Measurements from ENCODE around the gene BBOX1. TPM values are rescaled to one million over a fixed set of nuclear protein-coding genes. Genes with fewer than 3 reads are reported as not detected.
"Not testable (repeated sequence)": the region's sequence is repeated elsewhere in the genome, so short reads cannot be mapped to it uniquely, and the experiment has no call there.

Gene BBOX1
- total RNA-seq, 1 donor from 2014 or later, result not detected

GRCh38 chr11:27083782-27084181 lies 43.2 kb downstream of the BBOX1 start:
- intact Hi-C loops (cut with micrococcal nuclease), result no loop called here

DNA sequence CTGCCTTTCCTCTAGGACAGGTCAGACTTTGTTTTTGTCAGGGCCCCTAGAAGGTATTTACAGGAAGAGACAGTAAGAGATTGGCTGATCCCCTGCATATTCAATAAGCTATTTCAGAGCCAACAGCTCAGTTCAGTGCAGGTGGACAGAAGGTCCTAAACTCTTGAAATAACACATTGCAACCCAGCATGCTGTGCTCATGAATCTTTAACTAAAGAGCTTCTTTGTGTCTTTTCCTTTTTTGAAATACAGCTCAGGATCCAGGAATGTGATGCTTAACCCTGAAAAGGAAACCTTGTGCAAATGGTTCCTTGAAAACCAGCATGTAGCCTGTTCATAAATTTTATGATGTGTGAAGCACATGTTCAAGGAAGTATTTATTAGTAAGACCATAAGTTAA lies 43.9 kb downstream of the BBOX1 start:
- intact Hi-C loops (cut with micrococcal nuclease), result no loop called here

DNA sequence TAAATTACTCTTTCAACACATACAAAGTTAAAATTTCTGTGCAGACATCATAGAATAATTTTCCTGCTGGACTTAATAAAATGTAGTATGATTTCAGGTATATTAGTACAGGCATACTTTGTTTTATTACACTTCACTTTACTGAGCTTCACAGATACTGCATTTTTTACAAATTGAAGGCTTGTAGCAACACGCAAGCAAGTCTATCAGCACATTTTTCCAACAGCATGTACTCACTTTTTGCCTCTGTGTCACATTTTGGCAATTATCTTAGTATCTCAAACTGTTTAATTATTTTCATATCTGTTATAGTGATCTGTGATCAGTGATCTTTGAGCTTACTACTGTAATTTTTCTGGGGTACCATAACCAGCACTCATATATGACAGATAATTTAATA lies 44.5 kb downstream of the BBOX1 start:
- intact Hi-C loops (cut with micrococcal nuclease), result no loop called here

DNA sequence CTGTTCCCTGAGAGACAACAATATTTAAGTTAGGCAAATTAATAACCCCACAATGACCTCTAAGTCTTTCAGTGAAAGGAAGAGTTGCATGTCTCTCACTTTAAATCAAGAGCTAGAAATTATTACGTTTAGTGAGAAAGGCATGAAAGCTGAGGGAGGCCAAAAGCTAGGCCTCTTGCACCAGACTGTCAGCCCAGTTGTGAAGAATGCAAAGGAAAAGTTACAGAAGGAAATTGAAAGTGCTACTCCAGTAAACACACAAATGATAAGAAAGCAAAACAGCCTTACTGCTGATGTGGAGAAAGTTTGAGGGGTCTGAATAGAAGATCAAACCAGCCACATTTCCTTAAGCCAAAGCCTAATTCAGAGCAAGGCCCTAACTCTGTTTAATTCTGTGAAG lies 45.0 kb downstream of the BBOX1 start:
- intact Hi-C loops (cut with micrococcal nuclease), result no loop called here

GRCh38 chr11:27087432-27087831 lies 46.8 kb downstream of the BBOX1 start:
- intact Hi-C loops (cut with micrococcal nuclease), result no loop called here

DNA sequence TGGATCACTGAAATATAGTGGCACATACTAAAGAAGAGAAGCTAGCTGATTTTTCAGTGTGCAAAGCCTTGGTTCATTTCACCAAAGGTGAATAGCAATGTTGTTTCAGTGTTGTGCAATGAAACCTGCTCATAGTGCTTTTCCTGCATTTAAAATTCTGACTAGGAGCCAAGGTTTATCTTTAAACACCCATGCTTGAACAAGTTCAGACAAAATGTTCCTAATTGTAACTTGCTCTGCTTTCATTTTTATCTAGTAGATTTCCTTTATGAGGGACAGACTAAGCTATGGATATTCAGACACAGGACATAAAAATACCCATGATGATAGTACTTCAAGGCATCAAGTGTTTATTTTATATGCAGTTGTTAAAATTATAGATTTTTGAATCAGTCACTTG lies 47.7 kb downstream of the BBOX1 start:
- intact Hi-C loops (cut with micrococcal nuclease), result no loop called here

DNA sequence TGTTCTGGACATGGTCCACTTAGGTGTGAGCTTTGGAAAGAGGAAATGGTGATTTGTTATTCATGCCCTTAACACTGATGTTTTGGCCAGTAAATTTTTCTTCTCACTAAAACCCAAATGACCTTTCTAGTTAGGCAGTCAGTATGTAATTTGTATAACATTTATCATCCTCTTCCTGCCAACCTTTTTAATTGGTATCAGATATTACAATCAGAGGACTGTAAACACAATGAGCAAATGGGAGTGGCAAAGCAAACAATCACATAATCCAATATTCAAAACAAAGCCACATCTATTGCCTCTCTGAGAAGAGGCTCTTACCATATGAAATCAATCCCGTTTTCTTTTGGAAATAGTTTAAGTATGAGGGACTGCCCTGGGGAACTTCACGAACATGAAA lies 49.1 kb downstream of the BBOX1 start:
- intact Hi-C loops (cut with micrococcal nuclease), result no loop called here

GRCh38 chr11:27090357-27090948 lies 49.8 kb downstream of the BBOX1 start:
- intact Hi-C loops (cut with micrococcal nuclease), result not testable (repeated sequence)

DNA sequence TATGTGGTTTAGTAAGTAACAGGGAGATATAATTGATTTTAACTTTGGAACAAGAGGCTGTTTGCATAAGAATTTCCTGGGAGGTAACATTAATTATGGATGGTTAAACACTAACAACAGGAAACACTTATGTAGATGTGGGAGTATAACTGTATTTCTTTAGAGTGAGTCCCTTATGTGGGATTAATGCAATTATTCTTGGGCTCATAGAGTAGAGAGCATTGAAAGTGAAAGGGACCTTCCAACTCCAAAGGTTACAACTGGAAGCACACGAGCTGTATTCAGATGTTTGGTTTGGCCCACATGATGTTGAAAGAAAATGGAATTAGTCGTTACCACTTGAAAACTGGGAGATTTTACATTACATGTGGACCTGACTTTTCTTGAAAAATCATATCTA lies 53.5 kb downstream of the BBOX1 start:
- intact Hi-C loops (cut with micrococcal nuclease), result no loop called here

DNA sequence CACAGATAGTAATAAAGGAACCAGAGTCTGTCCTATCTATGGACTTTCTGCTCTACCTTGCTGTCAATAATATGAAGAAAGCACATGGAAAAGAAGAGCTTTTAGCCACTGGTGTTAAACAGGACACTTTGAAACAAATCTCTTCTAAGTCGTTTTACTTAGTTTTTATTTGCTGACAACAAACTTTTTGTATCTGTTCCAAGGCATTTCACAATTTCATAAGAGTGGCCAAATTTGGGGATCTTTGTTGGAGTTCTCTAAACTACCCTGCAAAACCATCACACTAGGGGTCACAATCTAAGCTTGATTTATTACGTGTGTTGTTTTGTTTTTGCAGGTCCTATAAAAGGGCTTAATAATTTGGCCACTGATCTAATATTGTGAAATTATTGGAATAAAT lies 54.4 kb downstream of the BBOX1 start:
- intact Hi-C loops (cut with micrococcal nuclease), result no loop called here

DNA sequence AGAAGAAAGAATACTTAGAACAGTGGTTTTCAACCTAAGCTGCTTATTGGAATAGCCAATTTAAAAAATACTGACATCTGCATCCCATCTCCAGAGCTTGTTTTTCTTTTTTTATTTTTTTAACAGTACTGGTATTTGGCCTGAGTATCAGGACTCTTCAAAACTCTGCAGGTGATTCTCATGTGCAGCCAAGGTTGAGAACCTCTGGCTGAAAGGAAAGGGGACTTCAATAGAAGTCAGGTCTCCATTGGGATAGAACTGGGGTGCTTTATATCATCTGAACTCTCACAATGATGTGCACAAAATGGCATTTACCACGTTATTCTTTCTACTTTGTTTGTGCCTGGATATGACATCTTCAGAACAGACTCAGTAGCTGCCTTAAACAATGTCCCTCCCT lies 55.3 kb downstream of the BBOX1 start:
- intact Hi-C loops (cut with micrococcal nuclease), result no loop called here

DNA sequence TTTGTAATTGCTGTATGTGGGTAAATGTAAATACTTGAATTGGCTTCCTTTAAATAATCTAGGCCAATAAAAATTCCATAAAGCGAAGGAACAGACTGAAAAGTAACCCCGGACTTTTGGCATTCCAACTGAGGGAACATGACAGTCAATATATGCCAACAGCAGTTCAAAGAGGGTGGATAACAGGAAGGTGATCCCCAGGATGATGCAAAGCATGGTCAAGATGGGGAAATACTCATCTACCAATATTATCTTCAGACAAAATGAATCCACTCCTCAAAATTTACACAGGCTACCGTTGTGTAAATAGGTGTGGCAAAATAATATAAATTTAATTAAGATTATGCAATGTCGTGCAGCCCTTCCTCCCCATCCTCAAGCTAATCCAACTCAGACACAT lies 56.9 kb downstream of the BBOX1 start:
- intact Hi-C loops (cut with micrococcal nuclease), result no loop called here

- intact Hi-C loops (cut with micrococcal nuclease), result no loop called here
These were observed 59.9 kb downstream of the BBOX1 start for GRCh38 chr11:27100534-27100933.

DNA sequence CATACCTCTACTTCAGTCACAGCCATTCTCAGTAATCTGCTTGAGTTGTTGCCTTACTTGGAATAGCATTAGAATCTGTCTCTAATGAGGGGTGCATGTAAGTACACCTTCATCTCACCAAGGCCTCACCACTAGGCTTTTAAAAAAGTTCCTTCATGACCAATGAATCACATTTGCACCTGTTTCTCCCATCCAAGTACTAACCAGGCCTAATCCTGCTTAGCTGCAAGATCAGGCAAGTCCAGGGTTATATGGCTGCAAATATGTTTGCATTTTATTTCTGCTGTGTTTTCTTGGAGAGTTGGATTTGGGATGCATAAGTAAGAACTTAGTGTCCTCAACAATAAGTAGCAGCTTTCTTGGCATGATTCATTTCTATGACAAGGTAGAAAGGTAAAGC lies 66.9 kb downstream of the BBOX1 start:
- intact Hi-C loops (cut with micrococcal nuclease), result no loop called here

DNA sequence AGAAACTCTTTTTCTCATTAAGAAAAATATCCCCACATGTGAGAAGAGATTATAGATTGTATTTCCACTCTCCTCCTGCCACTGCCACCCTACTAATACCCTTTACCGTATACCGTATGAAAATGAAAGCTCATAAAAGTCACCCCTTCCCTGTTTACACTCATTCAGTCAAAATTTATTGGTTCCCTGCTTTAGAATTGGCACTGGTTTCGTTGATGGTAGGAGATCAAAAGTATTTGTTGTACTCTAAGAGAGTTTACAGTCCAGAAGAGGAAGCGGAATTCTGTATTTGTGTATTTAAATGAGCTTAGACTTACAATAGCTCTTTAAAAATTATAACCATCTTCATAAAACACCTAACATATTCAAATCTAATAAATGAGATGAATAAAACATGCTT lies 68.2 kb downstream of the BBOX1 start:
- intact Hi-C loops (cut with micrococcal nuclease), result no loop called here

GRCh38 chr11:27111896-27112295 lies 71.3 kb downstream of the BBOX1 start:
- intact Hi-C loops (cut with micrococcal nuclease), result no loop called here

GRCh38 chr11:27112946-27113345 lies 72.3 kb downstream of the BBOX1 start:
- intact Hi-C loops (cut with micrococcal nuclease), result no loop called here

DNA sequence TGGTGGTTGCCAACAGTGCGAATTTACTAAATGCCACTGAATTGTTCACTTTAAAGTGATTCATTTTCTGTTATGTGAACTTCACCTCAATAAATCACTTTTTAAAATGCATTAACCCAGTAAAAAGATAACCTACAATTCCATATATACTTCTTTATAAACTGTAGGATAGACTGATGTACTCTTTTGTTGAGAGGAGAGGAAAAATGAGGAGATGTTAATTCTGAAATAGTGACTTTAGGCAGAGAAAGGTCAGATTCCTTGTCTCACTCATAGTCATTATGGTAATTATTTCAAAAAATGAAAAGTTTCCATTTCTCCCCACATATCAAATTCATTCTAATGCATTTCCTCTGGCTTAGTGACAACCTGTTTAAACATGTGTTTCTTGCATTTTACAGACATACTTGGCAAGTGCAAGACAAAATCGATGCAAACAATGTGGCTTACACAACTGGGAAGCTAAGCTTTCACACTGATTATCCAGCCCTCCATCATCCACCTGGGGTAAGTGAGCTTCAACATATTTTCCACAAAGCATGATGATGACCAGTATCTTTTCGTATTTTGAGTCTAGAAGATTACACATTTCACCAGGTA lies 74.5 kb downstream of the BBOX1 start:
- intact Hi-C loops (cut with micrococcal nuclease), result no loop called here

DNA sequence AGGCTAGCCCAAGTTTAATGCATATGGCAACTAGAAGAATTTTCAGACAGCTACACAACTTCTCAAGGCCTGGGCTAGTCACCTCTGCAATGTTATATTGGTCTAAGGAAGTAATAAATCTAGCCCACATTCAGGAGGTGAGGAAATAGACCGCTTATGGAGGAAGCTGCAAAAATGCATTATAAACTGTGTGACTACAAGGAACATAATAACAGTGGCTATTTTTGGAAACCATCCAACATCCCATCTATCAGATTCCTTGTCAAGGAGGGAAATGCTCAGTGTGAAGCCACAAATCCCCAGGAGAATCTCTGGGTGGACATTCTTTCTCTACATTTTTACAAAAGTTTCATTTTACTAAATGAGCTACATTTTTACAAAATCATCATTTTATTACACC lies 76.1 kb downstream of the BBOX1 start:
- intact Hi-C loops (cut with micrococcal nuclease), result no loop called here

DNA sequence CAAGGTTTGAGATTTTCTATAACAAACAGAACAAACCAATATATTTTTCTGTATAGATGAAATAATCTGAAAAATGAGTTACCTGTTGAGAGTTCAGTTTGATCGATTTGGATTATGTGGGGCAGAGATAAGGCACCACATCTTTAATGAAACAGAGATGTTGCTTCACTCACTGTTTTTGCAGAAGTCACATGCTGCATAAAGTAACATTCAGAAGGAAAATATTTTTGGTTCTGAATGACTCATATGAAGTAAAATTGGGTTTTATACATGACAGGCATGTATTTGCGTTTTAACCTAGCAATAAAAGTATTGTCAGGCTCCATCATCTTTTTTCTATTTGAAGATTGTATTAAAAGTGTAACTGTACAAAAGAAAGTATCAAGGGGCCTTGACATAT lies 77.8 kb downstream of the BBOX1 start:
- intact Hi-C loops (cut with micrococcal nuclease), result no loop called here

- intact Hi-C loops (cut with micrococcal nuclease), result no loop called here
These were observed 78.3 kb downstream of the BBOX1 start for GRCh38 chr11:27118949-27119348.

DNA sequence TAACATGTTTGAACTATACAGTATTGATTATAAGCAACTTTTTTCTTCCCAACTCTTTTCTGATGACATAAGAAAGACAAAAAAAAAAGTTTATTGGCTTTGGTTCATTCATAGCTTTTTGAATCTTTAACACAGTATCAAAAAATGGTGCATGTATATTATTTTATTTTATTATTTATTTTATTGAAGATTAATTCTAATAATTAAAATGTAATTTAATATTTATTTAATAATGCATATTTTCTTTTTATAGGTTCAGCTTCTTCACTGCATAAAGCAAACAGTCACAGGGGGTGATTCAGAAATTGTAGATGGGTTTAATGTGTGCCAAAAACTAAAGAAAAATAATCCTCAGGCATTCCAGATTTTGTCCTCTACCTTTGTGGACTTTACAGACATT lies 78.8 kb downstream of the BBOX1 start:
- intact Hi-C loops (cut with micrococcal nuclease), result no loop called here

- intact Hi-C loops (cut with micrococcal nuclease), result no loop called here
These were observed 79.6 kb downstream of the BBOX1 start for GRCh38 chr11:27120211-27120610.

DNA sequence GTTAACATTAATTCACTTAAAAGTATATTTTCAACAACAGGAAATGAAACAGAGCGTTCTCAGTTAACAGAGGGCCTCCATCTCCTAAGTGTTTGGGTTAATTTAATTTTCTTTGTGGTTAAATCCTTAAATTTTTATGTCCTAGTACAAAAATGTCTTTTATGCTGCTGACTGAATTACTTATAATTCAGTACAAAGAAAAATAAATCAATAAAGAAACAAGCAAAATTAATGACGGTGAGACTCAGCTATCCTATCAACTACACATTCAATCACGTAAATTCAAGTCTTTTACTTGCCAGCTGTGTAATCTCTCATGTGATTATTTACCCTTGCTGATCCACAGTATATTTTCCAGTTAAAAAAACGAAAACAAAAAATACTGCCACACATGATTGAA lies 81.4 kb downstream of the BBOX1 start:
- intact Hi-C loops (cut with micrococcal nuclease), result no loop called here

Measured in T-helper 2 cell treated with Interferon-gamma antibody and Interleukin-4, amounts not matched to agents 100 ng/mL and 5 ng/mL, for 36 hours (primary cell).